Tibial artery (tissue), 4 donors: ENCODE measurements around the gene KIAA2012.

ENCODE experiments used
- DNase-seq, 2 donors: peaks; one replicate each; pipeline ENCODE4 v3.0.0-alpha.2; 2019
- H3K27ac ChIP-seq, 2 donors: fragments of 200-600 bp; sonication (generic) in 1 of 2; 1 replicate in 1 of 2; 2 replicates in 1 of 2; pipeline ENCODE4 v1.5.1; 2018 to 2019; ENCODE audit warnings: mild to moderate bottlenecking in 1 of 2
- H3K27me3 ChIP-seq, 2 donors: fragments of 200-600 bp; sonication (generic) in 1 of 2; one replicate each; pipeline versions ENCODE4 v1.5.1 to v1.6.0; 2016 to 2019
- H3K36me3 ChIP-seq, 3 donors: fragments of 200-600 bp; sonication (generic) in 2 of 3; one replicate each; pipeline ENCODE4 v1.5.1; 2016 to 2019; ENCODE audit warnings: mild to moderate bottlenecking in 2 of 3
- H3K4me1 ChIP-seq, 4 donors: fragments of 200-600 bp; sonication (generic) in 2 of 4; 1 replicate in 3 of 4; 2 replicates in 1 of 4; pipeline ENCODE4 v1.5.1; 2016 to 2019
- H3K4me3 ChIP-seq, 2 donors: fragments of 200-600 bp; sonication (generic) in 1 of 2; 1 replicate in 1 of 2; 2 replicates in 1 of 2; pipeline ENCODE4 v1.5.1; 2018 to 2019; ENCODE audit warnings: mild to moderate bottlenecking in 2 of 2
- H3K9me3 ChIP-seq, 3 donors: fragments of 200-600 bp; sonication (generic) in 1 of 3; one replicate each; pipeline ENCODE4 v1.5.1; 2016 to 2019
- CTCF ChIP-seq, 2 experiments: fragments of 200-600 bp in 1 of 2; fragments of 450-650 bp in 1 of 2; IDR thresholded peaks; one replicate each; pipeline ENCODE4 v1.5.1; 2017 to 2019; ENCODE audit warnings: antibody characterized with exemption in 2 of 2, mild to moderate bottlenecking in 1 of 2, moderate library complexity in 1 of 2
- intact Hi-C: fragments of 100-400 bp; cut with DNase I; formaldehyde crosslinking; loops from one replicate; pipeline ENCODE4 v1.15.0; 2023; ENCODE audit warnings: low total_unique reads

Gene KIAA2012

GRCh38 chr2:202204855-202205254 is 131.8 kb downstream of the KIAA2012 start:
- H3K27ac ChIP-seq, result no peak overlapping the region
- no peaks in the 10 kb centered on the region for H3K9me3 ChIP-seq
- intact Hi-C loops, result no loop called here
- H3K4me1 ChIP-seq, result no peaks in the 10 kb centered on the region
- TF ChIP-seq CTCF (IDR thresholded peaks at IDR 0.05), result no peak
- H3K27me3 ChIP-seq, result no peaks in the 10 kb centered on the region
- no peak for DNase-seq
- no peak overlapping the region for H3K4me3 ChIP-seq
- peaks cover 28 to 46% (median 38%) of the 10 kb centered on the region in 3 donors for H3K36me3 ChIP-seq

GRCh38 chr2:202208526-202208925 is 135.5 kb downstream of the KIAA2012 start:
- peaks cover 48 to 62% (median 55%) of the 10 kb centered on the region in 3 donors for H3K36me3 ChIP-seq
- H3K27ac ChIP-seq, result no peak overlapping the region
- DNase-seq, result no peak
- no peaks in the 10 kb centered on the region for H3K27me3 ChIP-seq
- no peak overlapping the region for H3K4me3 ChIP-seq
- no peaks in the 10 kb centered on the region for H3K4me1 ChIP-seq
- no peaks in the 10 kb centered on the region for H3K9me3 ChIP-seq
- TF ChIP-seq CTCF (IDR thresholded peaks at IDR 0.05), result no peak
- intact Hi-C loops, result no loop called here

GRCh38 chr2:202215179-202215578 is 142.1 kb downstream of the KIAA2012 start:
- Histone ChIP-seq H3K27ac (no peak overlapping the region), H3K9me3 (no peaks in the 10 kb centered on the region), H3K36me3 (peaks cover 35 to 59% (median 52%) of the 10 kb centered on the region in 3 donors), H3K4me3 (no peak overlapping the region), H3K27me3 (no peaks in the 10 kb centered on the region), H3K4me1 (no peaks in the 10 kb centered on the region)
- DNase-seq, result no peak
- intact Hi-C loops, result no loop called here
- no peak for TF ChIP-seq CTCF (IDR thresholded peaks at IDR 0.05)

GRCh38 chr2:202221873-202222272 is 148.8 kb downstream of the KIAA2012 start:
- no peak for TF ChIP-seq CTCF (IDR thresholded peaks at IDR 0.05)
- DNase-seq, result no peak
- Histone ChIP-seq H3K27ac (no peak overlapping the region), H3K36me3 (peaks cover 18 to 52% (median 19%) of the 10 kb centered on the region in 3 donors), H3K4me1 (peaks cover 0 to 8% (median 2%) of the 10 kb centered on the region in 4 donors), H3K9me3 (no peaks in the 10 kb centered on the region), H3K4me3 (no peak overlapping the region), H3K27me3 (no peaks in the 10 kb centered on the region)
- intact Hi-C loops, result no loop called here

GRCh38 chr2:202237787-202238233 is 164.8 kb downstream of the KIAA2012 start:
- Histone ChIP-seq H3K9me3 (no peaks in the 10 kb centered on the region), H3K4me3 (peak overlapping the region; percentile 90 to 93), H3K36me3 (no peaks in the 10 kb centered on the region), H3K27me3 (no peaks in the 10 kb centered on the region), H3K4me1 (peaks cover 6 to 33% (median 19%) of the 10 kb centered on the region in 4 donors), H3K27ac (peak overlapping the region; percentile 93 to 94)
- DNase-seq, result peak in 1 of 2 donors; percentile 65
- intact Hi-C loops, result no loop called here
- no peak for TF ChIP-seq CTCF (IDR thresholded peaks at IDR 0.05)
